ENCODE results near the gene GOLGA6B.

- TF ChIP-seq POLR2AphosphoS5 (IDR thresholded peaks at IDR 0.05; ENCODE audit: borderline replicate concordance, low read depth, low read length), result peak; percentile 88
- no peak for TF ChIP-seq EZH2 (IDR thresholded peaks at IDR 0.05)
Observed at GRCh38 chr15:72685925-72686794, 31.7 kb downstream of the GOLGA6B start, which contains the start of the genes BBS4 and HIGD2B.
